NOMO-1 treated with DMSO at 0.1 percent for 48 hours (cell line): ENCODE data around the gene MPG.

ENCODE experiments used
- DNase-seq: peaks from one replicate; lab custom pipeline; 2025; ENCODE audit not compliant: unreplicated experiment; lab: John Stamatoyannopoulos, UW

MPG gene

DNA sequence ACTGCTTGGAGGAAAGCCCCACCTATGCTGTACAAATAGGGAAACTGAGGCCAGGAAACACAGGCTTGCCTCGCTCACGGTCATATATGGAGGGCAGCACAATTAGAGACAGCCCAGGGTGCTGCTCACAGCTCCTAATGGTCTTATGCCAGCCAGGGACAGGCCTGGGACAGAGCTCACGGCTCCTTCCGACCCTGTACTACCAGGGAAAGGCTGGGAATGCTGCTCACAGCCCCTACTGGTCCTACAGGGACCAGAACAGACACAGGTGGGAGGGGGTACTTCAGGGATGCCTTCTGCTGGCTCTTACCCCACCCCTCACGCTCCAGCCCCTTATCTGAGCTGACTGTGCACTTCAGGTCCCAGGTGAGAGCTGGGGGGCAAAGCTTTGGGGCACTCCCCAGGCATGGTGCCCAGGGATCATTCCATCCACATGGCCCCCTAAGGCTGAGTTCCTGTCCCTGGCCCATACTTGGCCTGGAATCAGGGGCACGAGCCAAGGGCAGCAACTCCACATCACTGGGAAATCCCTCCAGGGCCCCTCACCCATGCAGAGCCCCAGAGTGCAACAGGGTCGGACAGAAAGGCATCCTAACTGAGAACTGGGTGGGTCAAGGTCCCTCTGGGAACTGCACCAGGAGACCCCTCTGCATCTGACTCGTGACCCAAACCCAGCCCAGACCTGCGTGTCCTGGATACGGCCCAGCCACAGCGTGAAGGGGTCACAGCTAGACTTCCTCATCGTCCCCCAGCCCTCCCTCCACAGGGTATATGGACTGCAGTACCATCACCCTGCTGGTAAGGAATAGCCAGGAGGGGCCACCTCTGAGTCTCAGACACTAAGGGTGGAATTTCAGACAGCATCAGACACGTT, 11.5 kb upstream of the MPG start:
- DNase-seq = no peak

DNA sequence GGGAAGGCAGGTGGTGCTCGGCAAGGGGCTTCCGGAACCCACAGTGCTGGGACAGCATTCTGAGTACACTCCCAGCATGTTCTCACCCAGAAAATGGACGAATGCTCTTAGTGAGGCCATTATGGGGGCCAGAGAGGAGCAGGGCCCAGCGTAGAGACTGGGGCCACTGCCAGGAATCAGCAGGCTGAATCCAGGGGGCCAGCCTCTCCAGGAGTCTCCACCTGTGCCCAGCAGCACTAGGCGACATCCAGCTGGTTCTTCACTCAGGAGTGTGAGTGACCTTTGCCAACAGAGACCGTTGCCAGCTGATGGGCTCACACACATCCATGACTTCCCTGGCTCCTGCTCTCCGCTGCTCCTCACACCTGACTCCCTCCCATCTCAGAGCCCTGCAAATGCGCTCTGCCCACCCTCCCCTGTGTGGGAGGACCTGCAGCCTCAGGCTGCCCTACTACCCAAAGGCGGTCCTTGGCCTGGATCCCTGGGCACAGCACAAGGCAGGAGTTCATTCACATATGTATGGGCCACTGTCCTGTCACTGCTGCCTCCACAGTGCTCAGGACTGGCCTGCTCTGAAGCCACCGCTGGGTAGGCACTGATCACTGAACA, 10.7 kb upstream of the MPG start:
- no peak for DNase-seq

DNA sequence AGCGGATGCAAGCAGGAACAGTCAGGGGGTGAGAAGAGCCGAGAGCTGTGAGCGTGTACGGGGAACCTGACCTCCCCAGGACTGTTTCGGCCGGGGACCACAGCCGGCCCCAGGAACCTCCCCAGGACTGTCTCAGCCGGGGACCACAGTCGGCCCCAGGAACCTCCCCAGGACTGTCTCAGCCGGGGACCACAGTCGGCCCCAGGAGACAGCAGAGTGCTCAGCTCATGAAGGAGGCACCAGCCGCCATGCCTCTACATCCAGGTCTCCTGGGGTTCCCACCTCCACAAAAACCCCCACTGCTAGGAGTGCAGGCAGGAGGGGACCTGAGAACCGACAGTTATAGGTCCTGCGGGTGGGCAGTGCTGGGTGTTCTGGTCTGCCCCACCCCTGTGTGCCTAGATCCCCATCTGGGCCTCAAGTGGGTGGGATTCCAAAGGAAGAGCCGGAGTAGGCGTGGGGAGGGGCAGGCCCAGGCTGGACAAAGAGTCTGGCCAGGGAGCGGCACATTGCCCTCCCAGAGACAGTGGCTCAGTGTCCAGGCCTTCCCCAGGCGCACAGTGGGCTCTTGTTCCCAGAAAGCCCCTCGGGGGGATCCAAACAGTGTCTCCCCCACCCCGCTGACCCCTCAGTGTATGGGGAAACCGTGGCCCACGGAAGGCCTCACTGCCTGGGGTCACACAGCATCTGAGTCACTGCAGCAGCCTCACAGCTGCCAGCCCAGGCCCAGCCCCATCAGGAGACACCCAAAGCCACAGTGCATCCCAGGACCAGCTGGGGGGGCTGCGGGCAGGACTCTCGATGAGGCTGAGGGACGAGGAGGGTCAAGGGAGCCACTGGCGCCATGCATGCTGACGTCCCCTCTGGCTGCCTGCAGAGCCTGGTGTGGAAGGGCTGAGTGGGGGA, 9.9 kb upstream of the MPG start:
- no peak for DNase-seq

DNA sequence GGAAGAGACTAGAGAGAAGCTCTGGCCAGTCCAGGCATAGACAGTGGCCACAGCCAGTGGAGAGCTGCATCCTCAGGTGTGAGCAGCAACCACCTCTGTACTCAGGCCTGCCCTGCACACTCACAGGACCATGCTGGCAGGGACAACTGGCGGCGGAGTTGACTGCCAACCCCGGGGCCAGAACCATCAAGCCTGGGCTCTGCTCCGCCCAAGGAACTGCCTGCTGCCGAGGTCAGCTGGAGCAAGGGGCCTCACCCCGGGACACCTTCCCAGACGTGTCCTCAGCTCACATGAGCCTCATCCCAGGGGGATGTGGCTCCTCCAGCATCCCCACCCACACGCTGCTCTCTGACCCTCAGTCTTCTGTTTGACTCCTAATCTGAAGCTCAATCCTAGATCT, 8.8 kb upstream of the MPG start:
- DNase-seq = no peak

DNA sequence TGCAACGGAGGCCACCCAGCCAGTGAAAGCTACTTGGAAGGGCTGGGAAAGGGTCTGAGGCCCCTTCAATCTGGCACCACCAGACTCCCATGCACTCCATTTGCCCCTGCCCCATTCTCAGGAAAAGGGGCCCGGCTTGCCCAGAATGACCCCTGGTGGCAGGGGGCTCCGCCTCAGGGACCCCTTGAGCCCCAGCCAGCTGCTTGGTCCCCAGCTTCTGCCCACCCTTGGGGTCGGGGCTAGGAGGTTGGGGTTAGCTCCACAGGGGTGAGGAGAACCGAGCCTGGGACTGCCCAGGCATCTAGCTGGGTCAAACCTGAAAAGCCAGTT, 6.8 kb upstream of the MPG start:
- no peak for DNase-seq

DNA sequence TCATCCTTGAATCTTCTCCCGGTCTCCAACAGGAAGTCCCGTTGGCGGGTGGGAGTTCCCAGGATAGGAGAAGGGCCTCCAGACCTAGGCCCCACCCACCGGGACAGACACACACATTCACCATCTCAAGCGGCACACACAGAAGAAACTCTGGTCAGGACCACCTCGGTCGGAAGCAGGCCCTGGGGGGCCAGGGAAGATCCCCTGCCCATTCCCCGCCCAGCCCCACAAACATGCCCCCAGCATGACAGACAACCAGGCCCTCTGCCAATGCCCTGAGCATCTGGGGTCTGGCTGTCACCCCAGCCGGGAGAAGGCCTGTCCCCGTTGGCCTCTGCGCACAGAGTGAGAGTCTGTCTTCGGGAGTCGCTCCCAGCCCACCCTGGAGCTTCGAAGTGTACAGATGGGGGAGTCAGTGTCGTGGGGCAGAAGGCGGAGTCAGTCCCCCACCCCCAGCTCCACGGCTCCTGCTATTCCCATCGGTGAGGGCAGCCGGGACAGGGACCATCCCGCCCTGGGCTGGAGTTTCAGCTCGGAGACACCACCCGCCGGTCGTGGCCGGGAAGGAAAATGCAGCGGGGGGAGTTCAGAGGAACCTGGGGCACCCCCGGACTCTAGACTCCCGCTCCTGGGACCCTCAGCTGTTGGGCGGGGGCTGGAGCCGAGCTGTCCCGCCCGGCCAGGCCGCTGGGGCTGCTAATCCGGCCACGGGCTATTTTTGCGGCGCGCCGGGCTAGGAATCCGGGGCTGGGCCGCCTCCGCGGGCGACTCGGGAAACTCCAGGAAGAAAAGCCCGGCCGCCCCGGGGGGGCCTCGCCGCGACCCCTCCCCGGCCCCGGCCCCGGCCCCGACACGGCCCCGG, 6.3 kb upstream of the MPG start:
- DNase-seq = no peak

DNA sequence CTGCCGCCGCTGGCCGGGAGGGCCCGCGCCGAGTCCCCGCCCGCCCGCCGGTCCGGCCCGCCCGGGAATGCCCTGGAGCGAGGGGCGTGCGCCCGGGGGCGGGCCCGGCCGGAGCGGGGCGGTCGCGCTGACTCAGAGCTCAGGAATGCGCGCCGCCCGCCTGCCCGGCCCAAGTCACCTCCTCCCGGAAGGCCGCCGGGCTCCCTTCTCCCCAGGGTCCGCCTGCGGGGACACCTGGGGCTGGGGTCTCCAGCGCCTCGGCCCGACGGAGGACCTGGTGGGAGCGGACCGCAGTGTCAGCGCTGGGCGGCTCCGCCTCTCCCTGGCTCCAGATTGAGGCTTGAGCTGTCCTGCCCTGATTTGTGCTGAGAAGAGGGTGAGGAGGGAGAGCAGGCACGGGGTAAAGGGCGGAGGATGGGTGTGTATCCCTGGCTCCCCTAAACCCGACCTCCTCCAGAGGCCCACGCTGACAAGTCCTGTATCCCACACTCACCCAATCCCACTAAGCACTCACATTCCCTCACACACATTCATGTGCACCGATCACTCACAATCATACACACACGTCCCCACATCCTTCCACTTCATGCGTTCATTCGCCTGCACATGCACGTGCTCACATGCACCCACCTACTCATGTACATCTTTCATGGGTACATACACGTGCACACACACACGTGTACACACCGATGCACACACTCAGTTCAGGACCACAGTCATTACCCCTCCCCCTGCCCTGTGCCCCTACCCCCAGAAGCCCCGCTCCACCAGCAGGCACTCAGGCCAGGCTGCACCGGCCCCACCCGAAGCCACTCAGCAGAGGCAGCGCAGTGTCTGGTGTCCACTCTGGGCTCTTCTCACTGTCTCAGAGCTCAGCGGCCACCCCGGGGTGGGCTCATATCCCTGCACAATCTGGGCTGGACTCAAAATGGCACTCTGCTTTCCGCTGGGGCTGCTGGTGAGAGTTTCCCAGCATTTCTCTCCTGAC, 5.2 kb upstream of the MPG start, which contains the start of gene RHBDF1:
Gene RHBDF1 (minus strand): TSS at position 71 of the 988 bp plus-strand sequence. CDS start 7,616 bp downstream, outside the sequence.
- peak; percentile 10 for DNase-seq

DNA sequence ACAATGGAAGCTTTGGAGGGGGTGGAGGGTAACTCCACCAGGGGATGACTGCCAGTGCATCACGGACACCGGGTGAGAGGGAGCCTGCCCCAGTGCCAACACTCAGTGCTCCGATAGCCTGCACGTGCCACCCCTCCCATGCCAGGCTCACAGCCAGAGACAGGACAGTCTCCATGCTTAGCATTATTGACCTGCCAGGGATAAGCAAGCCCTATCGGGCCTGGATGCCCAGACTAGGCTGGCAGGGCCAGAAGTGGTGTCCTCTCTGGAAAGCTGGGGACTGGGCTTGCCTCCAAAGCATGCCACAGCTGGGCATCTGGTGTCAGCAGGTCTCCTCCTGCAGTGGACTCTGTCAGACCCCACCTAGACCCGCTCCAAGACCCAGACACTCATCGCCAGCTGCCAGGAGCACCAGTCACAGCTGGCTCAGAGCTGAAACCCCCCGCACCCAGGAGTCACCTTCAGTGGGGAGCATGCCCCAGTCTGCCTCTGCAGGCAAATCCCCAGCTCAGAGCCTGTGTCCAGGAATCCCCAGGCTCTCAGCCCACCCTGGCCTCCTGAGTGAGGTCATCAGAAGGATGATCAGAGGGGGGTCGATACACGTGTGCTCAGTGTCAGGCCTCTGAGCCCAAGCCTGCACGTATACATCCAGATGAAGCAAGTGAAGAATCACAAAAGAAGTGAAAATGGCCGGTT, 3.8 kb upstream of the MPG start:
- no peak for DNase-seq

DNA sequence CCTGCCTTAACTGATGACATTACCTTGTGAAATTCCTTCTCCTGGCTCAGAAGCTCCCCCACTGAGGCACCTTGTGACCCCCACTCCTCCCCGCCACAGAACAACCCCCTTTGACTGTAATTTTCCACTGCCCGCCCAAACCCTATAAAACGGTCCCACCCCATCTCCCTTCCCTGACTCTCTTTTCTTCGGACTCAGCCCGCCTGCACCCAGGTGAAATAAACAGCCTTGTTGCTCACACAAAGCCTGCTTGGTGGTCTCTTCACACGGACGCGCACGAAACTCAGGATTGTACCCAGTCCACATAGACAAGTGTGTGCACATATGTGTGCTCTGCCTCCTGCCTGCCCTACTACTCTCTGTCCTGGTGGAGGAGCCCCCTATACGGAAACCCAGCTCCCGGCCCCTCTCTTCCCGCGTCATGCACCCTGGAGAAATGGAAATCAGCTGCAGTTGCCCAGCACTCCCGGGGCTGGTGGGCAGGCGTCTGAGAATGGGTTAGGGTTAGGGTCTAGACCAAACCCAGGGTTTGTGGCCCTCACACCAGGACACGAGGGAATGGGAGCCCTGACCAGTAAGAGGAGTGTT, 3.2 kb upstream of the MPG start:
- DNase-seq = no peak

DNA sequence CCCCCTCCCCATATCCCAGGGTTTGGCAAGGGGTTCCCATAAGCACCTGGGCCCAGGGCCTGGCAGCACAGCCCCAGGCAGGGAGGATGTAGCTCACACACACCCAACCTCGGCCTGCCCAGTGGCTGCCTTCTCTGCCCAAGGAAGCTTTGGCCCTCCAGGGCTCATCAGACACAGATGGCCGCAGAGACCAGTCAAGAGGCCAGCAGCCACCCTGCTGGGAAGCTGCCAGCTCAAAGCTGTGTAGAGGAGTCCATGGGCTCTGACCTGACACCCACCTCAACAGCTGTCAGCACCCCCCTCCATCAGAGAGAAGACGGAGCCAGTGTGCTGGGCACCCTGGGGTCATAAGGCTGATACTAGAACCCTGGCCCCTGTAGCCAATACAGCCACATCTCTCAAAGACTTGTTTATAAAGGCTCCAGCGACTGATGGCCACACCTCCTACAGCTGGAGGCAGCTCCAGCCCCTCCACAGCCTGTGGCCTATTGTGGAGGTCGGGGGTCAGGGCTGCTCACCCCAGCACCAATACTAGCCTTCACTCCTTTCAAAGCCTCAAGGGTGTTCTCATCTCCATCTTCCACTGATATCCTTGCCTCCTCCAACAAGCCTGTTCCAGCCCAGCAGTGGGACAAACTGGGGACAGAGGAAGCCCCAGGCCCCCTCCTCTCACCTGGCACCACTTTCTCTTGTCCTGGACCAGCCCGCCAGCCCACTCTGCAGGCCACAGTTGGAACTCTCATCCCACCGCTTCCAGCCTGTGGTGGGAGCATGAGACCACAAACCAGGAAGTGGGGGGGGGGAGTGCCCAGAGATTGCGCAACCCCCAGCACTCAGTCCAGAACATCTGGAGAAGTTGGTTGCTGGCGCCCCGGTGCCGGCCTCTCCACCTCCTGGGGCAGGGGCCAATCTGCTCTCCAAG, 2.2 kb upstream of the MPG start:
- peak; percentile 66 for DNase-seq

DNA sequence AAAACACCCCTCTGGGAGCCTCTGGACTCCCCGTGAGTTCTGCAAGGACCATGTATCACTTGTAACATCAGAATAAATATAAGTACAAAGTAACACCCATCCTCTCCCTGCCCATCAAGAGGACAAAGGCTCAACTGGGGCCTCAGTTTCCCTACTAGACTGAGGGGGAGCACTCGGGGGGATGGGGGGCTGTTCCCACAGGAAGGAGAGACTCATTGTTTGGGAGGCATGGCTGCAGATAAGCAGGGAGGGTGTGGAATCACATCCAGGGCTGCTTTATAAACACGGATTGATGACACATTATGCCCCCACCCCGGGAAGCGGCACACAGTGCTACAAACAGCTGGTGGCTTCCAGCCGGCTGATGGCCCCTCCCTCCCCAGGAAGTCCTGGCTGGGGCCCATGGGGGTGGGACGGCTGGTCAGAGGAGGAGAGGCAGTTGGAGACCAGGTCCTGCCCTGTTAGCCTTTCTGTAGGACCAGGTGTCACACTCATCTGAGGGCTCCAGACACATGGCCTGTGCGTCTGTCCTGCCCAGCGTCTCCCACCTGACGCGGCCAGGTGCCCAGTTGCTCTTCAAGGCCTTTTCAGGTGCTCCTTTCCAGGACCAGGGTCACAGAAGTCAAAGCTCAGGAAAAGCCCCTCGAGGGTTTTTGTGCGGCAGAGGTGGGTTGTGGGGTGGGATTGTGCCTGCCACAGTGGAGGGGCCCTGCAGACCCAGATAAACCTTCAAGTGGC, 1.3 kb upstream of the MPG start:
- DNase-seq = no peak

DNA sequence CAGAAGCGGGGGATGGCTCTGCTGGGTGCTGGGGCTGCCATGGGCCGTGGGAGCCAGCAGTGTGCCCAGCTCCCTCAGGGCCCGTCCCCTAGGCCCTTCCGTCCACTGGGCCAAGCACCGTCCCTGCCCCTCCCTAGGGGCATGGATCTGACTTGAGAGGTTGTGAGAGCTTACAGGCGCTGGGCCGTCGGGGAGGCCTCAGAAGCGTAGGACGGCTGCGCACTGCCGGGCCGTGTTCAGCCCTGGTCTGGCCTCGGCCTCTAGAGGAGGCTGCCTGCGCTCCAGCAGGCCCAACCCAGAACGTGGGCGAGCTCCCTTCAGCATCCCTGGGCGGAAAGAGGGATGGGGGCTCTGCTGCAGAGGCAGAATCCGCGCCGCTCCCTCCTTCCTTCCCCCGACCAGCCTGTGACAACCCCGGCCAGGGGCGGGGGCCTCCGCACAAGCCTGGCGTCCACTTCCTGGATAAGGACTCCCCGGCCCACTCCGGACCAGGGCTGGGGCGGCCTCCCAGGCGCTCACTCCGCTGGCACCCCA, 685 bp upstream of the MPG start:
- DNase-seq = peak; percentile 35

DNA sequence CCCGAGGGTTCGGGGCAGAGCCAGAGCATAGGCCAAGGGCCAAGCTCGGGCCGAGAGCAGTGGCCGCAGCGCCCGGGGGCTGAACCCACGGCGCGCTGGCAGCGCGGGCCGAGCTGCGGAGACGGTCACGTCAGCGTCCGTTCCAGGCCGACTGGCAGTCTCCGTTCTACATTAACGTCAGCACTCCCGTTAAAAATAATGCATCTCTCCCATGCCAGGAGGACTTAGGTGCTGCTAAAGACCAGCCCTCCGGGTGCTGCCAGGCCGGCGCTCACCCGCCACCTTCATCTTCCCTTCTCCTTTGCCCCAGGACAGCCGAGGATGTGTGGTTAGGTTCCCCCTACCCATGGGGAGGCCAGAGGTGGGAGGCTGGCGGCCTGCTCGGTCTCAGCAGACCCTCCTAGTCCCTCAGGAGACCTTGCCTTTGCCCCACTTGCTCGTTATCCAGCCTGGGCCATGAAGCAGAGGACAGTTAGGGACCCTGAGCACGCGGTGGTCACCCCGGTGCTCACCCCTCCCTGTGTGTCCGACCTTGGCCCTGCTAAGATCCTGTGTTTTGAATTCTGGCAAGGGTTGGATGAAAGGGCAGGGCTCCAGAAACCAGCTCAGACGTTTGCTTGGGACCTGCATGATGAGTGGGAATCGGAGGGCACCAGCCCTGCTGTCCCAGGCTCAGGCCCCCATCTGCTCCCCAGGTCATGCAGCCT, 572 bp downstream of the MPG start:
- DNase-seq = no peak

DNA sequence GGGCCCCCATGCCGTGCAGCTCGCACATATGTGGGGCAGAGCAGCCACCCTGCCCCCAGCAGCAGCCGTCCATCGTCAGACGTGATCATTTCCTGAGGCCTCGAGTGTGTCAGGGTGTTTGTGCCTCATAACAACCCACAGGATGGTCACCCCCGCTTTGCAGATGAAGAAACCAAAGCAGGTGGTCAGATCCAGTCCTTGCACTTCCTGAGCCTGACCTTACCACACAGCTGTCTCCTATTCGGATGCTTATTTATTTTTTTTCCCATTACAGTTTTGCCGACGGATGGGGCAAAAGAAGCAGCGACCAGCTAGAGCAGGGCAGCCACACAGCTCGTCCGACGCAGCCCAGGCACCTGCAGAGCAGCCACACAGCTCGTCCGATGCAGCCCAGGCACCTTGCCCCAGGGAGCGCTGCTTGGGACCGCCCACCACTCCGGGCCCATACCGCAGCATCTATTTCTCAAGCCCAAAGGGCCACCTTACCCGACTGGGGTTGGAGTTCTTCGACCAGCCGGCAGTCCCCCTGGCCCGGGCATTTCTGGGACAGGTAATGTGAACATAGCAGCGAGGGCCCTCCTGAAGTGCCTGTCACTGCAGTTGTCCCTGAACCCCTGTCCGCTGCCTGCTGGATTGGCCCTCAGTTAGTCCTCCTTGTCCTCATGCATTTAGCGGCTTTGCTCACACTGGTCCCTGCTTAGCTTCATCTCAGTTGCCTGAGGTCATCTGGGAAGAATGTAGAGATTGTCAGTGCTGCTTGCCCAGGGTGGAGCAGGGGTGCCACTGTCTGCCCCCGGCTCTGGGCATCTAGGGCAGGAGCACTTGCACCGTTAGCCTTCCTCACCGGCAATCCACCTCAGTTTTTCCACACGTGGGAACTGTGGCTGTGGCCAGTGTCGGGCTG, 1.4 kb downstream of the MPG start:
- DNase-seq = no peak

DNA sequence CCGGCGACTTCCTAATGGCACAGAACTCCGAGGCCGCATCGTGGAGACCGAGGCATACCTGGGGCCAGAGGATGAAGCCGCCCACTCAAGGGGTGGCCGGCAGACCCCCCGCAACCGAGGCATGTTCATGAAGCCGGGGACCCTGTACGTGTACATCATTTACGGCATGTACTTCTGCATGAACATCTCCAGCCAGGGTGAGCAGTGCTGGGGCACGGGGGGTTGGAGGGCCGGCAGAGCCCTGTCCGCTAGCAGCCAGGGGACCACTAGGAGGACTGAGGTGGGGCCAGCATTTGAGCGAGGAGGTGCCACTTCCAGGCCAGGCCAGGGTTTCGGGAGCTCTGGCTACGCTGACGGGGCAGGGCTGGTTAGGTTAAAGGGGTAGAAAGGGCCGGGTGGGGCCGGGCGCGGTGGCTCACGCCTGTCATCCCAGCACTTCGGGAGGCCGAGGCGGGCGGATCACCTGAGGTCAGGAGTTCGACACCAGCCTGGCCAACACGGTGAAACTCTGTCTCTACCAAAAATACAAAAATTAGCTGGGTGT, 5.1 kb downstream of the MPG start:
- DNase-seq = no peak
